Gastrocnemius medialis (tissue), 4 donors: ENCODE results near the gene GPRC5B.

Experiments used
- CTCF ChIP-seq, 5 experiments: fragments of 450-650 bp in 3 of 5; fragments of 200-600 bp in 2 of 5; sonication (generic) in 2 of 5; IDR thresholded peaks in 4 of 5; conservative IDR thresholded peaks in 1 of 5; 1 replicate in 4 of 5; 2 replicates in 1 of 5; pipeline ENCODE4 v1.5.1; 2016 to 2019; ENCODE audit warnings: antibody characterized with exemption in 5 of 5, mild to moderate bottlenecking in 3 of 5, moderate library complexity in 3 of 5
- POLR2A ChIP-seq, 2 donors: fragments of 450-650 bp; IDR thresholded peaks; one replicate each; pipeline ENCODE4 v1.6.1; 2017; ENCODE audit warnings: antibody characterized with exemption in 2 of 2, mild to moderate bottlenecking in 2 of 2, moderate library complexity in 2 of 2

GRCh38 chr16:19933740-19934139 lies 49.1 kb upstream of the GPRC5B start:
- TF ChIP-seq CTCF (IDR thresholded peaks at IDR 0.05 in 4 of 5, conservative IDR thresholded peaks at IDR 0.05 in 1 of 5) (no peak), POLR2A (IDR thresholded peaks at IDR 0.05) (no peak)
